ENCODE data around the gene CCDC33.

Gene CCDC33

GRCh38 chr15:74208901-74209559 lies 27.1 kb upstream of the CCDC33 start:
- in situ Hi-C loops (cut with MboI; ENCODE audit: low sequenced_read_pairs), result no loop called here

GRCh38 chr15:74209560-74209958 lies 26.6 kb upstream of the CCDC33 start:
- in situ Hi-C loops (cut with MboI; ENCODE audit: low sequenced_read_pairs), result no loop called here

- in situ Hi-C loops (cut with MboI; ENCODE audit: low sequenced_read_pairs), result no loop called here
These were observed 26.0 kb upstream of the CCDC33 start for GRCh38 chr15:74209997-74210671.

- in situ Hi-C loops (cut with MboI; ENCODE audit: low sequenced_read_pairs), result no loop called here
These were observed 25.4 kb upstream of the CCDC33 start for GRCh38 chr15:74210729-74211128.

GRCh38 chr15:74211656-74212055 lies 24.5 kb upstream of the CCDC33 start:
- in situ Hi-C loops (cut with MboI; ENCODE audit: low sequenced_read_pairs), result no loop called here

- in situ Hi-C loops (cut with MboI; ENCODE audit: low sequenced_read_pairs), result no loop called here
These were observed 23.6 kb upstream of the CCDC33 start for GRCh38 chr15:74212494-74212893.

- in situ Hi-C loops (cut with MboI; ENCODE audit: low sequenced_read_pairs), result no loop called here
These were observed 22.3 kb upstream of the CCDC33 start for GRCh38 chr15:74213858-74214284.

- in situ Hi-C loops (cut with MboI; ENCODE audit: low sequenced_read_pairs), result no loop called here
These were observed 21.7 kb upstream of the CCDC33 start for GRCh38 chr15:74214324-74215021.

- in situ Hi-C loops (cut with MboI; ENCODE audit: low sequenced_read_pairs), result no loop called here
These were observed 20.2 kb upstream of the CCDC33 start for GRCh38 chr15:74215958-74216357.

GRCh38 chr15:74216949-74217348 lies 19.2 kb upstream of the CCDC33 start:
- in situ Hi-C loops (cut with MboI; ENCODE audit: low sequenced_read_pairs), result no loop called here

- in situ Hi-C loops (cut with MboI; ENCODE audit: low sequenced_read_pairs), result no loop called here
These were observed 17.9 kb upstream of the CCDC33 start for GRCh38 chr15:74217907-74218885.

GRCh38 chr15:74220475-74221248 lies 15.5 kb upstream of the CCDC33 start:
- in situ Hi-C loops (cut with MboI; ENCODE audit: low sequenced_read_pairs), result no loop called here

GRCh38 chr15:74221399-74222239 lies 14.5 kb upstream of the CCDC33 start:
- in situ Hi-C loops (cut with MboI; ENCODE audit: low sequenced_read_pairs), result no loop called here

- in situ Hi-C loops (cut with MboI; ENCODE audit: low sequenced_read_pairs), result no loop called here
These were observed 13.6 kb upstream of the CCDC33 start for GRCh38 chr15:74222240-74223119.

GRCh38 chr15:74225928-74226327 lies 10.2 kb upstream of the CCDC33 start:
- in situ Hi-C loops (cut with MboI; ENCODE audit: low sequenced_read_pairs), result no loop called here

GRCh38 chr15:74226761-74227540 lies 9.2 kb upstream of the CCDC33 start:
- in situ Hi-C loops (cut with MboI; ENCODE audit: low sequenced_read_pairs), result no loop called here

GRCh38 chr15:74227968-74228722 lies 8.0 kb upstream of the CCDC33 start:
- in situ Hi-C loops (cut with MboI; ENCODE audit: low sequenced_read_pairs), result no loop called here
